GM12878 (cell line): ENCODE data around the gene CYP2A6. TPM values are rescaled to one million over a fixed set of nuclear protein-coding genes. Genes with fewer than 3 reads are reported as not detected.

Experiments used
- CBX3 ChIP-seq: fragments of 200-600 bp; sonication (generic); IDR thresholded peaks from 2 replicates; pipeline ENCODE4 v1.6.1; 2016; ENCODE audit warnings: low read depth, borderline replicate concordance
- CREB1 ChIP-seq: IDR thresholded peaks from 2 replicates; pipeline ENCODE4 v1.6.1; 2012; ENCODE audit warnings: low read depth, mild to moderate bottlenecking, inconsistent platforms
- ESRRA ChIP-seq: IDR thresholded peaks from 2 replicates; pipeline ENCODE4 v1.6.1; 2012; ENCODE audit warnings: mild to moderate bottlenecking, low read length, improper control_type of control experiment
- KAT2A ChIP-seq: conservative IDR thresholded peaks from 2 replicates; pipeline ENCODE4 v1.6.1; 2011; ENCODE audit warnings: low read depth, low read length; ENCODE audit not compliant: control insufficient read depth
- MEF2B ChIP-seq: fragments of 450-650 bp; IDR thresholded peaks from 2 replicates; pipeline ENCODE4 v1.6.1; 2018; ENCODE audit warnings: mild to moderate bottlenecking, moderate library complexity; ENCODE audit not compliant: partially characterized antibody, poor library complexity, severe bottlenecking
- NFYA ChIP-seq: IDR thresholded peaks from 2 replicates; pipeline ENCODE4 v1.6.1; 2011; ENCODE audit warnings: low read depth, mild to moderate bottlenecking, low read length, improper control_type of control experiment, borderline replicate concordance
- NR2F1 ChIP-seq: fragments of 450-650 bp; conservative IDR thresholded peaks from 2 replicates; pipeline ENCODE4 v1.6.1; 2017; ENCODE audit warnings: mild to moderate bottlenecking
- RAD21 ChIP-seq: IDR thresholded peaks from 2 replicates; pipeline ENCODE4 v1.6.1; 2011; ENCODE audit warnings: mild to moderate bottlenecking, low read depth, low read length, moderate library complexity; ENCODE audit not compliant: insufficient read depth
- SIN3A ChIP-seq: IDR thresholded peaks from 2 replicates; pipeline ENCODE4 v1.6.1; 2012; ENCODE audit warnings: low read depth, low read length, improper control_type of control experiment
- SMAD1 ChIP-seq: fragments of 450-650 bp; IDR thresholded peaks from 2 replicates; pipeline ENCODE4 v1.6.1; 2018; ENCODE audit warnings: mild to moderate bottlenecking, low read depth; ENCODE audit not compliant: partially characterized antibody
- WRNIP1 ChIP-seq: IDR thresholded peaks from 2 replicates; pipeline ENCODE4 v1.6.1; 2011; ENCODE audit warnings: low read depth, low read length, improper control_type of control experiment, borderline replicate concordance
- polyA plus RNA-seq, 11 experiments: library from polyadenylated mRNA; depleted of rRNA in 4 of 11; unstranded in 6 of 11; stranded (reverse) in 5 of 11; fragments of >200 nt; fragmentation: Nextera tagmentation in 4 of 11; fragmentation: Illumina TruSeq in 1 of 11; extraction: Ambion mirVana in 4 of 11; extraction: Trizol in 1 of 11; gene quantifications; 1 replicate in 1 of 11; 2 replicates in 10 of 11; pipeline versions ENCODE4 v1.2.1 to v1.2.3, GENCODE V29; 2011 to 2016; ENCODE audit warnings: inconsistent platforms in 2 of 11, missing spikeins in 2 of 11, low read depth in 1 of 11
- total RNA-seq, 4 experiments: library from RNA; depleted of rRNA in 3 of 4; stranded (reverse); fragments of >200 nt in 3 of 4; fragmentation: Illumina TruSeq in 1 of 4; extraction: Trizol in 1 of 4; gene quantifications; 2 replicates each; pipeline versions ENCODE4 v1.2.1 to v1.2.3, GENCODE V29; 2013 to 2021
- TF ChIP-seq, protein P1 (sequence below): IDR thresholded peaks from 2 replicates; pipeline ENCODE4 v1.6.1; 2011; ENCODE audit warnings: low read depth, low read length, improper control_type of control experiment, borderline replicate concordance

Gene CYP2A6
- total and polyA plus RNA-seq, 10 of the 15 experiments (the other 5 are each of a cell fraction or from before 2014, with no cell fraction given), result 0.97 TPM; not detected in 9

DNA sequence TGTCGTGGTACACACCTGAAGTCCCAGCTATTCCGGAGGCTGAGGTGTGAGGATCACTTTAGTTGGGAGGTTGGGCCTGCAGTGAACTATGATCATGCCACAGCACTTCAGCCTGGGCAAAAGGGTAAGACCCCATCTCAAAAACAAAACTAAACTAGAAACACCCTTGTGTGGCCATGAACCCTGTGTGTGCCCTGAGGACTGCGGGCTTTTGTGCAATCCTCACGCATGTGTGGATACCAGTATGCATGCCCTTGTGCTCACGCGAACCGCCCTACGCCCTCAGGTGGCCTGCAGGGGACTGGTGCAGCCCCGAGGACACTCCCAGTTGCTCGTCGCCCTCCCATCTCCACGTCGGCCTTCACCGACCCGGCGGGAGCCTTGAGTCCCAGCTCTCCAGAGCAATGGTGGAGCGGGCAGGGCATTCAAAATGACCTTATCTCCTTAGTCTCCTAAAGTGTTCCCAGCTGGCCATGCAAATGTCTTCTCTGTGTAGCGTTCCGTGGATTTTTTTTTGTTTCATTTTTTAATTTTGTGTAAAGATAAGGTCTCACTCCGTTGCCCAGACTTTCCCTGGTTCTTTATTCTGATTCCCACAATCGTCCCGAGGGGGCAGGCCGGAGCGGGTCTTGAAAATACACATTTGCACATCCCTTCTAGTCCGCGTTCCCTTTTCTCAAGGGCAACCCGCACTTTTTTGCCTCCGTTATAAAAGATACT, 52.1 kb downstream of the CYP2A6 start (continued):
- TF ChIP-seq CREB1 (no peak), WRNIP1 (no peak), MEF2B (peak; percentile 25), CBX3 (no peak), KAT2A (no peak), NR2F1 (no peak), NFYA (no peak), RAD21 (peak; percentile 42; the same call in 1 of the 2 replicates), SIN3A (no peak), SMAD1 (peak; percentile 65), ESRRA (no peak)
- TF ChIP-seq, protein P1, sequence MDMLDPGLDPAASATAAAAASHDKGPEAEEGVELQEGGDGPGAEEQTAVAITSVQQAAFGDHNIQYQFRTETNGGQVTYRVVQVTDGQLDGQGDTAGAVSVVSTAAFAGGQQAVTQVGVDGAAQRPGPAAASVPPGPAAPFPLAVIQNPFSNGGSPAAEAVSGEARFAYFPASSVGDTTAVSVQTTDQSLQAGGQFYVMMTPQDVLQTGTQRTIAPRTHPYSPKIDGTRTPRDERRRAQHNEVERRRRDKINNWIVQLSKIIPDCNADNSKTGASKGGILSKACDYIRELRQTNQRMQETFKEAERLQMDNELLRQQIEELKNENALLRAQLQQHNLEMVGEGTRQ, result no peak
